Bone marrow (tissue), 2 donors: ENCODE data around the gene PDK3.
A peak's percentile ranks its signal among the peaks of the same experiment; 100 is the strongest.

Experiments used
- DNase-seq, 2 donors: peaks; one replicate each; lab custom pipeline; 2025; lab: John Stamatoyannopoulos, UW

The PDK3 gene

DNA sequence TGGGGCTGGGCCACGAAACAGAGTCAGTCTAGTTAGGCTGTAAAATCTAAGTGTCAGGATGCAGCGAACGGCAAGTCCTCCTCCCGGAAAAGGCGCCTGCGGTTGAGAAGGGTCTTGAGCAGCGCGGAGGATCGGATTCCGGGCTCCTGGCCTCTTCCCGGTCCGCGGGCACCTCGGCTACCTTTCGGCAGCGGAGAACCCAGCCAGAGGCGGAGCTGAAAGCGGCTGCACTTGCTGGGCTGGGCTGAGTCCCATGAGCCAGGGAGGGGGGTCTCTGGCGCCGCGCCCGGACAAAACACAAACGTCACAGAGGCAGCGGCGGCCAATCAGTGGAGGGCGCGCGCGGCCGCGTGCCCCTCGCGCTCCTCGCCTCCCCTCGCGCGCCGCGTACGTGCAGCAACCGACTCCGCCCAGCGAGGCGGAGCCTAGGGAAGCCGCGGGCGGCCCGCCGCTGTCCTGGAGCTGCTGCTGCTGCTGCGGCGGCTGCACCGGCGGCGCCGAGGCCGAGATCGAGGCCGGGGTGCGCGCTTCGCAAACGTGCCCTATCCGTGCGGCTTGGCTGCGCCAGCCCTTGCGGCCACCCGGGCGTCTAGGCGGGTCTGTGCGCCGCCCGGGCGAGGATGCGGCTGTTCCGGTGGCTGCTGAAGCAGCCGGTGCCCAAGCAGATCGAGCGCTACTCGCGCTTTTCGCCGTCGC, at the start of gene PDK3:
Gene PDK3, plus strand, starts transcription at position 451 of the 696 bp plus-strand sequence. Its CDS starts 170 bp downstream, at position 621.
- DNase-seq = peak; percentile 45 to 77

DNA sequence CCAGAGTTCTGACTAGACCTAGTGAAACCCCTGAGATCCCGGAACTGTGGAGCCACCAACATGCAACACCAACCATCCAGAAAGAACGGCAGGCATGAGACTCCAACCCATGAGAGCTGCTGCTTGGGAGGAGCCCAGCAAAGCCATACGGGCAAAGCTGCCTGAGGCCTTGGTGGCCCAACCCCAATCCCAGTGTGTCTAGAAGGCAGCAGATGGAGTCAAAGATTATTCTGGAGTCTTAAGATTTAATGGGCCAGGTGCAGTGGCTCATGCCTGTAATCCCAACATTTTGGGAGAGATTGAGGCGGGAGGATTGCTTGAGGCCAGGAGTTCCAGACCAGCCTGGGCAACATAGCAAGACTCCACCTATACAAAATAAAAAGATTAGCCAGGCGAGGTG, 49.2 kb upstream of the PDK3 start:
- DNase-seq = no peak

DNA sequence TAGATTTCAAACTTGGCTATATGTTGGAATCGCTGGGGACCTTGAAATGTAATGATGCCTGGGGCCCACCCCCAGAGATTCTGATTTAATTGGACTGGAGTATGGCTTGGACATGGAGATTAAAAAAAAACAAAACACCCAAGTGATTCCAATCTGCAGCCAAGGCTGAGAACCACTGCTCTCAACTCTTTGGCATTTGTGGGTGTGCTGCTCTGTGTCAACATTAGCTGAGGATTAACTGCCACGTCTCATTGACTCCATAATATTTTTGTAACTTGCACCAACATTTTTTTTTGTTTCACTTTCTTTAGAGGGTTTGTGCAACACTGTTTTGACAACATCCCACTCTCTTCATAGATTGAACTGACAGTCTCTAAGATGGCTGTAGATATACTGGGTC, 41.1 kb upstream of the PDK3 start:
- DNase-seq = no peak

DNA sequence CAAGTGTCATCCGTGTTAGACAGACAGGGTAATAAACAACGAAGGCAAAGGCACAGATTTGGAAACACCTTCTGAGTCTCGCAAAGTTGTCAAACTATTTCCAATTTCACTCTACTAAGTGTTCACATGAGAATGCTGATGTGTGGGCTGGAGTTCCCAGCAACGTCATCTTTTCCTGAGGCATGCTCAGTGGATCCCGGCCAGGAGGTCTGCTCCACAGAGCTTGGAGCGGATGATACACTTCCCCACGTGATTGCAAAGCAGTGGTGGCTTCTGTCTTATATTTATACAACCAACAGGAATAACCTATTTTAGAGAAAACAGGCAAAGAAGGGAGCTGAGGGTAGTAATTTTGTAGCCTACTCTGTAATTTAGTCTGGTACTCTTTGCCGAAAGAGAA, 40.1 kb upstream of the PDK3 start:
- no peak for DNase-seq

DNA sequence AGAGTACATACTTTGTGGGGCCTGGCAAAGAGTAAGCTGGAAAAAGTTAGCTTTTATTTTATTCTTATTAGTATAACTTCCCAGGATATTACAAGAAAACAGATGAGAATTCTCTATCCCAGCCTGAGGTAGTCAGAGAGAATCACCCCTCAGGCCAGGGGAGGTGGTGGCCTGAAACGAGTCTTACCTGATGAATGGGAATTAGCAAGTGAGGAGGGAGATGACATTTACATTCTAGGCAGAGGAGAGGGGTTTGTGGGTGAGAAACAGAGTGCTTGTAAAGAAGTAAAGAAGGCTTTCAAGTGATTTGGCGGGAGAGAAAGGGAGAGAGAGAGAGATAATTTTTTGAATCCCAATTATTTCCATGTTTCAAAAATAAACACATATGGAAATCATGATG, 39.3 kb upstream of the PDK3 start:
- DNase-seq = no peak

DNA sequence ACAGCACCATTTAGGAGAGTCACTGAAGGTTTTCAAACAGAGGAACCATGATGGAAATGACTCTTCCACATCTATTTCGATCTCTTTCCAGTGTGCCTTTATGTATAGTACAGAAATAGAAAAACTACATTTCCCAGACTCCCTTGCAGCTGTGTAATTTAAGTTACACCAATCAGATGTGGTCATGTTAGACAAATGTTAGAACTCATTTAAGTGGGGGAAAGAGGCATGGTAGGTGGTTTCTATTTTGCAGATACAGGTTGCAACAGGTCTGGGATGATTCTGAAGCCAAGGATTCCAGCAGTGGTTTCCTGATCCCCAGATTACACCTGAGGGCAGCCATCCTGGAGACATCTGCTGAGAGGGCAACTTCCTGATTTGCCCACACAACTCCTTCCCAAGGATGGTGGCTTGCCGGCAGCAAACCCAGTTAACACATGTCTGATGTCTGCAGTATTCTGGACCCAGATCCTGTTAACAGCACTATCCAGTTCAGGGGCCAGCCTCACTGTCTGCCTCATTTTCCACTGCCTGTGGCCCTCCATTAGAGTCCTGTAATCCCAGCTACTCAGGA, 38.7 kb upstream of the PDK3 start:
- DNase-seq = no peak

DNA sequence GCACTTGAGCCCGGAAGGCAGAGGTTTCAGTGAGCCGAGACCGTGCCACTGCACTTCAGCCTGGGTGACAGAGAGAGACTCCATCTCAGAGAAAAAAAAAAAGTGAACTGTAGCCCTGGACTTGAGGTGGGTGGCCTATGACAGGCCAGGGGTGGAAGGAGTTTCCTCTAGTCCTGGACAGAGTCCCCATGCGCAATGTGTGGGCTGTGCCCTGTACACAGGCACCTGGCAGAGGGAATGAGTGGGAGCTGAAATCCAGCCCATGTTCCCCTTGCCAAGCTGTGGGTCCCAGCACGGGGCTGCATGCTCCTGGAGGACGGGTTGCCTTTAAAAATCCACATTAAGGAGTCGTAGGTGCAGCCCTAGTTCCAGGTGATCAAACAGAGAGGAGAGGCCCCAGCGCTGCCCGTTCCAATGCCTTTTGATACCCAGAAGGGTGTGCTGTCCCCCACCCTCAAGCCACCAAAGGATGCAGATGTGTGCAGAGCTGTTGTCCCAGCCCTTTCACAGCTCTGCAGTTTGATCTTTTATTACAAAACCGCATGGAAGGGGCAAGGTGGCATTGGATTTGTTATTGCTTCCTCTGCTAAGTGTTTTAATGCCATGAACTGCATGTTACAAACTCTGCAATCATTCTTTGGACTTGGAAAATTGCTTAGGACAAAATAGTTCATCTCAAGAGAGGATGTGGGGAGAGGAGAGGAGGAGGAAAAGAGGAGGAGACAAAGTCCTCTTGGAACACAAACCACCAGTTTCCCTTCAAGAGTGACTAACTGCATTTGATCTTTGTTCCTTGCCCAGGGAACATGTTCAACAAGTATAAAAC, 38.0 kb upstream of the PDK3 start:
- no peak for DNase-seq

DNA sequence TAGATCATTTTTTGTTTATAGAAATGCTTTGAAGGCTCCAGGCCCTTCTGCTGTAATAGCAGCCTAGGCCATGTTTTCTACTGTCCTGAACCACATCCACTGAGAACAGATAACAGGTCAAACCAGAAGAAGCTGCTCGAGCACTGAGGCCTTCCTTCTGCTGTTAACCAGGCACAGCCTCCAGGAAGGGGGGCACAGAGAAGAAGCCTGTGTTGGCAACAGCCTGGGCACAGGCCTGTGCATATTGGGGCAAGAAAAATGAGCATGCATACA, 37.4 kb upstream of the PDK3 start:
- no peak for DNase-seq

DNA sequence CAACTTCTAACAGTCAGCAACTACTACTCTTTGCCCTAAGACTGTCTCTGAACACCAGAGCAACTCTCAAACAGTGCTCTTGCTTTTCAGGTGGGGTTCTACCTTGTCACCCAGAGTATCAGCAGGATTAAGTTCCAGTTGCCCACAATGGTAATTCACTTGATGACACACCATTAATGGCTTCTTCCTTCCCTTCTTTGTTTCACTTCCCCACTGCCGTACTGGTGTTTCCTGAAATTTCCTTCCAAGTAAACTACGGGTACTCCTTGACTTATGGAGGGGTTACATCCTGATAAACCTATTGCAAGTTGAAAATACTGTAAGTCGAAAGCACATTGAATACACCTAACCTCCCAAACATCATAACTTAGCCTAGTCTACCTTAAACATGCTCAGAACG, 36.6 kb upstream of the PDK3 start:
- no peak for DNase-seq

DNA sequence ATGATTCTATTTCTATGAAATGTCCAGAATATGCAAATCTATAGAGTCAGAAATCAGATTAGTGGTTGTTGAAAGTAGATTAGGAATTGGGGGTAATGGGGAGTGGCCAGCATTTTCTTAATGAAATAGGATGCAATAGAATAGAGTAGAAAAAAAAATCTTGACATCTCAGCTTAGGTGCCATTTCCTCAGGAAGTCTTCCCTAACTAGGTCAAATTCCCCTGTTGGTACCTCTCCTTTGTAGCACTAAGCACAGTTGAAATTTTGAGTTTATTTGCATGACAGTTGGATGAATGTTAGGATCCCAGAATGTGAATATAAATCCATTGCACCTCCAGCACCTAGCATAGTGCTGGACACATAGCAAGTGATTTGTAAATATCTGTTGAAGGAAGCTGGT, 30.0 kb upstream of the PDK3 start:
- no peak for DNase-seq

DNA sequence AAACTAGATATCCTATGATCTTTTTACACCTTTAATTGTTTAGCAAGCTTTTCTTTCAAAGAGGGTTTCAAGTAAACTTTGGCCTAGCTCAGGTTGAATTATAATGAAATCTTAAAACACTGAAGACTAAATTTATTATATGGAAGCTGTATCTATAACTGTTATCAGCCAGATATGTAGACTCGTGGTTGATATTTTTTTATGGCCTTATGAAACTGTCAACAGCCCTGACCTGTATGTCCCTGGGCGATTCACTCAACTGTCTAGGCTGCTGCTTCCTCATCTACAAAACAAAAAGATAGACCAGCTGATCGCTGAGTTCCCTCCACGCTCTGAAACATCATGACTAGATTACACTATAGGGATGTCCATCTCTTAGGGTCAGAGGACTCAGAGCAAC, 21.2 kb upstream of the PDK3 start:
- DNase-seq = no peak

DNA sequence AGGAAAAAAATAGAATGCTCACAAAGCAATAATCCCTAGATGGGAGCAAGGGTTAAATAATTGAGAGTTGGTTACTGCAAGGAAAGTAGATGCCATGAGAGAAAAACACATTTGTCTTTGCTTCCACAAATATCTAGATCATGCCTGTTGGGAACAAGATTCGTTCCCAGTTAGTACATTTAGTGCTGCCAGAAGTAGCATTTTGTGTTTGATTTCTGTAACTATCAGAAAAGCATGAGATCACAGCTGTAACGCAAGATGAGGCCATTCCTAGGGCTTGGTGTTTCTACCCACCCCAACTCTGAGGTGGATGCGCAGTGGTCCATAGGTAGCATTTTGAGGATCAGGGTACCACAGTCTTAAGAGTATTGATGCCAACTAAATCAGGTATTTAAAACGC, 20.4 kb upstream of the PDK3 start:
- DNase-seq = no peak

DNA sequence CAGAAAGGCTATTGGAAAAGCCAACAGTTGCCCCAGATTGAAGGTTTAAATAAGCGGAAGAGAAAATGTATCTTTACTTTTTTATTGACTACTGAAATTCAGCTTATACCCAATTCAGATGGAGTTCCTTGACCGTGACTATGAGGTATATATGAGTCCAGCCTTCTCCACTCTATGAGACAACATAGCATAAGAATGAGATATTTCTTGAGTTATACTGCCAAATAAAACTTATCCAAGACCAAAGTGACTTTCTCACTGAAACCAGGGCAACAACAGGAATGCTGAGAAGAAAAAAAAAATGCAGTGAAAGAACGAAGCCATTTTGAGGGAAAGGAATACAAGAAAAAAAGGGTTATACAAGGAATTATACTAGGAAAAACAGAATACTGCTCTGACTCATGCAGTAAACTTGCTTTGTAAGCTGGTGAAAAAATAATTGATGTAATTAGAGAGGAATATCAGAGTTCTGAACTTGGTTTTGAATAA, 16.3 kb upstream of the PDK3 start:
- no peak for DNase-seq

DNA sequence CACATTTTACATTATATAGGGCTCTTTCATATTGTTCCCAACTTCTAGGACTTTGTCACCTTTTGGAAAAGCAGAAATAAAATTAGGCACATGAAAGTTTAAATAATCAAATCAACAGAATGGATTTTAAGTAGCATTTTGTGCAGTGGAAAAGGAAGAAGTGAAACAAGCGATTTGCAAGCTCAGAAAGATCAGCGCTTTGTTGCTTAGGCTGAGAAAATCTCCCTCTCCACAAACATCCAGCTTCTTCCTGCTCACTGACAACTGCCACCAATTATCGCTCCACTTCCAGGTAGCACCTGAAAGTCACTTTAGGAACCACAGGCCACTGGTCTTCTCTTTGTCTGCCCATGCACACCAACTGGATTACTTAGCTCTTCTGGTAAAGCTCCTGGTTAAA, 2.0 kb upstream of the PDK3 start:
- no peak for DNase-seq

DNA sequence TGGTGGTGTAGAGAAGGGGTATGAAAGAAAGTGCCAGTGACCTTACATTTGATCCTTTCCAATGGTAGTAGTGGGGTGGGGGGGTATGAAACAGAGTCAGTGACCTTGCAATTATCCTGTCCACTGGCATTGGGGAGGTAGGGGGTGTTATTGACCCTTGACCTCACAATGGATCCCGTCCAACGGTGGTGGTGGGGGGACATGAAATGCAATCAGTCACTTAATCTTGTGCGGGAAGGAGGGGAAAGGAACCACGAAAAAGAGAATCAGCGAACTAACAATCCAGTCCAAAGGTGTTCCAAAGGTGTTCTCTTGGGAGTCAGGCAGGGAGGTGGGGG, 619 bp upstream of the PDK3 start:
- no peak for DNase-seq

DNA sequence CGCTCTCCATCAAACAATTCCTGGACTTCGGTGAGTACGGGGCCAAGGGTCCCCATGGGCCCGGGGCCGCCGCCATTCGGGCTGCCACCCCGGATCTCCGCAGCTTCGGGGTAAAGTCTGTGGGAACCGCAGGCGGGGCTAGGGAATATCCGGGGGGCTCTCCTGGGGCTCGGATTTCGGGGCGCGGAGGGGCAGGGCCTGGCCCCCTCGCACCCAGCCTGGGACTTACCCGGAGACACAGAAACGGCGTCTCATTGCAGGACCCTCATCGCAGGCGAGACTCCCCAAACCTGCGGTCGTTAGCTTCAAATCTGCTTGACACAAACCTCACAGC, 413 bp downstream of the PDK3 start:
- no peak for DNase-seq

DNA sequence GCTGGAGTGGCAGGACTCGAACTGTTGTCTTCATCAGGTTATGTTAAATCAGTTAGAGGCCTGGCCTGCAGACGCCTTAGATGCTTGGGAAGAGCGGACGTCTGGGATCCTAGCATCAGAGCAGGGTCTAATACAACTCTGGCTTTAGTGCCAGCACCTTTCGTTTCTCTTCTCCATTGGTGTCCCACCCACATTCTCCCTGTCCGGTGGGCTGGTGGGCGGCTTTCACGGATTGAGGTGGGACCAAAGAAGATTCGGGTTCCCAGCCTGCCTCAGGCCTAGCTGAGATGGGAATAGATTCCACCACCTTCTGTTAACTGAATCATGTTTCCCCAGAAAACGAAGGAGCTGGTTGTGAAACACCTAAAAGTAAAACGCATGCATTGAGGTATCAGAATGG, 939 bp downstream of the PDK3 start:
- no peak for DNase-seq

DNA sequence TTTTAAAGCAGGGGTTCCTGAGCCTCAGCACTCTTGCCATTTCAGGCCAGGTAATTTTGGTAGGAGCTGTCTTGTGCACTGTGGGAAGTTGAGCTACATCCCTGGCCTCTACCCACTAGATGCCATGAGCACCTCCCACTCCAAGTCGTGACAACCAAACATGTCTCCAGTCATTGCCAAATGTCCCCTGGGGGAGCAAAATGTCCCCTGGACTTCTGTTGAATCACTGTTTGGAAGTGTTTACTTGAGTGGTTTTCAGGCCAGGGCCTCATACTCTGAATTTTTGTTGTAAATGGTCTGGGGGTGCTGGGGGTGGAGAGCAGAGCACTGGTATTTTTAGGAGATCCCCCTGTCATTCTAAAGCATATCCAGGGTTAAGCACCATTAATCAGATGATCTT, 3.2 kb downstream of the PDK3 start:
- no peak for DNase-seq

DNA sequence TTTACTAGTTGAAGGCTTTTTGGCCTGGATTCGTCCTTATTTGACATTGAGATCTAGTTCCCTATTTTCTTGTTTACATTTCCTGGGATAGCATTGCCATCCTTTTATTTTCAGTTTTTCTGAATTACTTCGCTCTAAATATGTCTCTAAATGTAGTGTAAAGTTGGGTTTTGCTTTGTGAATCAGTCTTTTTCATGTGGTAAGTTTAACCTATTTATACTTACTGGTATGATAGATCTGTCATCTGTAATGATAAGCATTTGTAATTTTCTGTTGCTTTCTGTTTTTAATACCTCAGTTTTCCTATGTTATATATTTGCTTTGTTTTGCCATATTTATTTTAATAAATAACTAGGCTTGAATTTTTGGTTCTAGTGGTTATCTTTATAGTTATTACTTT, 6.7 kb downstream of the PDK3 start:
- no peak for DNase-seq

DNA sequence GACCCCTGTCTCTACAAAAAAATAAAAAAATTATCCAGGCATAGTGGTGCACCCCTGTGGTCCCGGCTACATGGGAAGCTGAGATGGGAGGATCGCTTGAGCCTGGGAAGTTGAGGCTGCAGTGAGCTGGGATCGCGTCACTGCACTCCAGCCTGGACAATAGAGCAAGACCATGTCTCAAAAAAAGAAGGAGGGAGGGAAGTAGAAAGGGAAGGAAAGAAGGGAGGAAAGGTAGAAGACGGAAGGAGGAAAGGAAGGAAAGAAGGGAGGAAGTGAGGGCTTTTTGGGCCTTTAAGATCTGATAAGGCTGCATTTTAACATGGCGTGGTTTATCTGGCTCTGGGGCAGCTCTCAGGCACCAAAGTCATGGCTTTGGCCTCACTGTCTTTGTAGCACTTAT, 10.4 kb downstream of the PDK3 start:
- DNase-seq = no peak

DNA sequence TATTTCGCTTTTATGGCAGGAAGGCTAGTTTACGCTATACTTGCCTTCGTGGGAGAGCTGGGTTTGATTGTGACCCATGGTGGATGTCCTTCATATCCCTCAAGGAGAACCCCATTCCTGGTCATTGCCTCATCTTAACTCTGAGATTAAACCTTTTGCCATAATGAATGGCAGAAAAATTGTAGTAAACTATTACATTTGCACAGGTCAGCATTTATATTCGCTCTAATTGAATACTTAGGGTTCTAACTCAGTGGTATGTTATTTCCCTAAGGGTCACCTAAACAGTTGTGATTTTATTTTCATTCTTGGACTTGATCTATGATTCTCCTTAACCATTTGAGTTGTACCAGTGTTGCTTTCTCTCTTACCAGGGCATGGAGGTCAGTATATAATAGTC, 13.4 kb downstream of the PDK3 start:
- no peak for DNase-seq

DNA sequence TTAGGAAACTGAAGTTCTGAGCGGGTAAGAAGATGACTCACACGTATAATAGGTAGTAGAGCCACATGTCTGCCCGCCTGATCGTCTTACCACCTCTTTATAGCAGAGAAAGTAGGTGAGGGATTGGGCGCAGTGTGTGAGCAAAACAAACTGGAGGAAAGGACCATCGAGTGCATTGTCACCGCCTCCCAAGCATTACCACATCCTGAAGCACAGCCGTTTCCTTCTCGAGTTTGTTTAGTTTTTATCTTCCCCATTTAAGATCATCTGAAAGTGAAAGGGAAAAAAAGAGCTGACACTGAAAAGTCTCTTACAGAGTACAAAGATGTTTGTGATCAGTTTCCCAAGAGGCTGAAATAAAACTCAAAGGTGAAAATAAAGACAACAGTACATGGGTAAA, 14.8 kb downstream of the PDK3 start:
- DNase-seq = peak; percentile 1 to 85

DNA sequence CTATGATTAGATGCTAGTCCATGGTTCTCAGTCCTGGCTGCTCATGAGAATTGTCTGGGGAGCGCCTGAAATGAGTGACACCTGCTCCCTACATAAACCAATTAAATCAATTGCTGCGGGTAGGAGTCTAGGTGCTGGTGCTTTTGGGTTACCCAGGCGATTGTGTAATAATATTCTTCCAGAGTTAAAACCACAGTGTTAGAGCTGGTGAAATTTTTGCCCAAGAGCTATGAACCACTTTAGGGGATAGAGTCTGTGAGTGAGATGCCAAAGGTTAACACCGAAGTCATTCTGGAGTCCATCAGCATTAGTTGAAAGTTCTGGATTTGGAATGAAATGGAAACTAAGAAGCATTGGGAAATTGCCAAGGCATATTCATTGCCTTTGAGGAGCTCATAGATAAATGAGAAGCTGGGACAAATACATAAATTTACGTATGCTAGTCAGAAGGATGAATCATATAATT, 15.3 kb downstream of the PDK3 start:
- DNase-seq = no peak
